Endothelial cell (in vitro differentiated cells): ENCODE measurements around the gene COBLL1. TPM values are rescaled to one million over a fixed set of nuclear protein-coding genes. Genes with fewer than 3 reads are reported as not detected.

Source experiments
- DNase-seq: peaks from one replicate; pipeline ENCODE4 v3.0.0; 2021; ENCODE audit warnings: low spot score
- H3K27ac Mint-ChIP-seq: one replicate; pipeline ENCODE4 v1.8.0; 2021; ENCODE audit warnings: mixed read lengths, inconsistent platforms; ENCODE audit not compliant: unreplicated experiment
- H3K27me3 Mint-ChIP-seq: one replicate; pipeline ENCODE4 v1.8.0; 2021; ENCODE audit warnings: mild to moderate bottlenecking, moderate library complexity, mixed read lengths, inconsistent platforms; ENCODE audit not compliant: unreplicated experiment
- H3K36me3 Mint-ChIP-seq: one replicate; pipeline ENCODE4 v1.8.0; 2021; ENCODE audit warnings: mild to moderate bottlenecking, low read depth, mixed read lengths, inconsistent platforms; ENCODE audit not compliant: unreplicated experiment
- H3K4me1 Mint-ChIP-seq: one replicate; pipeline ENCODE4 v1.8.0; 2021; ENCODE audit warnings: mild to moderate bottlenecking, mixed read lengths, inconsistent platforms; ENCODE audit not compliant: unreplicated experiment
- H3K4me3 Mint-ChIP-seq: one replicate; pipeline ENCODE4 v1.8.0; 2021; ENCODE audit warnings: mild to moderate bottlenecking, mixed read lengths, inconsistent platforms; ENCODE audit not compliant: unreplicated experiment
- H3K9me3 Mint-ChIP-seq: one replicate; pipeline ENCODE4 v1.8.0; 2021; ENCODE audit warnings: mixed read lengths, inconsistent platforms; ENCODE audit not compliant: unreplicated experiment
- CTCF ChIP-seq: fragments of 200-600 bp; sonication (generic); IDR thresholded peaks from one replicate; pipeline ENCODE4 v1.5.0; 2021; ENCODE audit warnings: antibody characterized with exemption; ENCODE audit not compliant: unreplicated experiment
- total RNA-seq: library from RNA; stranded (reverse); fragmentation: NEBNext Ultra II Directional; extraction: Animal tissue kit (Norgen Biotek cat#: 25700); gene quantifications from one replicate; pipeline ENCODE4 v1.2.1, GENCODE V29; 2021; ENCODE audit not compliant: unreplicated experiment

Gene COBLL1
- total RNA-seq, 1 donor from 2014 or later: 46.6 TPM

GRCh38 chr2:164719996-164720941, 121.4 kb downstream of the COBLL1 start:
- peaks cover 3% of the 10 kb centered on the region for H3K4me1 Mint-ChIP-seq
- H3K27ac Mint-ChIP-seq: no peak overlapping the region
- H3K9me3 Mint-ChIP-seq: no peaks in the 10 kb centered on the region
- no peak for TF ChIP-seq CTCF
- H3K27me3 Mint-ChIP-seq: peaks cover 3% of the 10 kb centered on the region
- no peaks in the 10 kb centered on the region for H3K36me3 Mint-ChIP-seq
- H3K4me3 Mint-ChIP-seq: no peak overlapping the region
- DNase-seq: no peak

- peak; percentile 90 for TF ChIP-seq CTCF
- DNase-seq: no peak
- no peaks in the 10 kb centered on the region for H3K36me3 Mint-ChIP-seq
- H3K9me3 Mint-ChIP-seq: no peaks in the 10 kb centered on the region
- no peak overlapping the region for H3K27ac Mint-ChIP-seq
- no peaks in the 10 kb centered on the region for H3K27me3 Mint-ChIP-seq
- peaks cover 9% of the 10 kb centered on the region for H3K4me1 Mint-ChIP-seq
- no peak overlapping the region for H3K4me3 Mint-ChIP-seq
Measured at GRCh38 chr2:164717000-164717803, 124.4 kb downstream of the COBLL1 start.

GRCh38 chr2:164714471-164714870, 127.2 kb downstream of the COBLL1 start:
- no peak for TF ChIP-seq CTCF

GRCh38 chr2:164711766-164712138, 129.9 kb downstream of the COBLL1 start:
- no peak for DNase-seq
- Mint-ChIP-seq H3K27ac (peak overlapping the region; percentile 32), H3K9me3 (no peaks in the 10 kb centered on the region), H3K4me1 (peaks cover 14% of the 10 kb centered on the region), H3K27me3 (peaks cover 2% of the 10 kb centered on the region), H3K36me3 (no peaks in the 10 kb centered on the region), H3K4me3 (no peak overlapping the region)
- no peak for TF ChIP-seq CTCF

More at GRCh38 chr2:164714471-164714870, 127.2 kb downstream of the COBLL1 start:
- no peak overlapping the region for H3K4me3 Mint-ChIP-seq
- H3K27ac Mint-ChIP-seq: no peak overlapping the region
- H3K9me3 Mint-ChIP-seq: no peaks in the 10 kb centered on the region
- H3K4me1 Mint-ChIP-seq: peaks cover 14% of the 10 kb centered on the region
- H3K36me3 Mint-ChIP-seq: no peaks in the 10 kb centered on the region
- no peak for DNase-seq
- no peaks in the 10 kb centered on the region for H3K27me3 Mint-ChIP-seq
